Suprapubic skin (tissue), 2 donors: Measurements from ENCODE around the gene MTR.

Experiments
- EP300 ChIP-seq: sonication (generic); formaldehyde crosslinking; IDR thresholded peaks from one replicate; pipeline ENCODE4 v1.6.1; 2017; ENCODE audit warnings: antibody characterized with exemption
- POLR2A ChIP-seq, 2 donors: fragments of 450-650 bp; IDR thresholded peaks; one replicate each; pipeline ENCODE4 v1.6.1; 2017; ENCODE audit warnings: antibody characterized with exemption in 2 of 2, mild to moderate bottlenecking in 2 of 2, moderate library complexity in 2 of 2

GRCh38 chr1:236829085-236829484 is 34.0 kb downstream of the MTR start:
- TF ChIP-seq POLR2A (IDR thresholded peaks at IDR 0.05) (no peak), EP300 (no peak)
